KMS-11 (cell line): ENCODE measurements around the gene TYMP.

Source experiments
- H2AFZ ChIP-seq: fragments of 200-600 bp; sonication (generic); 2 replicates; pipeline ENCODE4 v1.6.1; 2016; ENCODE audit warnings: antibody characterized with exemption, mixed run types, low read depth
- H3K27ac ChIP-seq: fragments of 200-600 bp; sonication (generic); 2 replicates; pipeline ENCODE4 v1.6.1; 2016; ENCODE audit warnings: mild to moderate bottlenecking, mixed run types
- H3K27me3 ChIP-seq: fragments of 200-600 bp; sonication (generic); 2 replicates; pipeline ENCODE4 v1.6.1; 2017; ENCODE audit warnings: mild to moderate bottlenecking, low read depth, mixed run types, moderate library complexity; ENCODE audit not compliant: insufficient read depth
- H3K36me3 ChIP-seq: fragments of 200-600 bp; sonication (generic); 2 replicates; pipeline ENCODE4 v1.6.1; 2017; ENCODE audit warnings: mild to moderate bottlenecking, mixed run types; ENCODE audit not compliant: insufficient read depth
- H3K4me1 ChIP-seq: fragments of 200-600 bp; sonication (generic); 2 replicates; pipeline ENCODE4 v1.6.1; 2016; ENCODE audit warnings: mild to moderate bottlenecking, low read depth, mixed run types; ENCODE audit not compliant: poor library complexity, severe bottlenecking
- H3K4me2 ChIP-seq: fragments of 200-600 bp; sonication (generic); 2 replicates; pipeline ENCODE4 v1.7.0; 2016; ENCODE audit warnings: mild to moderate bottlenecking, mixed run types
- H3K4me3 ChIP-seq: fragments of 200-600 bp; sonication (generic); IDR thresholded peaks from 2 replicates; pipeline ENCODE4 v1.6.1; 2017; ENCODE audit warnings: low read depth, low read length, mixed read lengths; ENCODE audit not compliant: insufficient read depth
- H3K79me2 ChIP-seq: fragments of 200-600 bp; sonication (generic); 2 replicates; pipeline ENCODE4 v1.6.1; 2016; ENCODE audit warnings: low read depth, mixed run types; ENCODE audit not compliant: insufficient read depth
- H3K9ac ChIP-seq: fragments of 200-600 bp; sonication (generic); 2 replicates; pipeline ENCODE4 v1.6.1; 2016; ENCODE audit warnings: mild to moderate bottlenecking, mixed run types
- H4K20me1 ChIP-seq: fragments of 200-600 bp; sonication (generic); 2 replicates; pipeline ENCODE4 v1.6.1; 2016; ENCODE audit warnings: mild to moderate bottlenecking, mixed run types; ENCODE audit not compliant: insufficient read depth
- CTCF ChIP-seq: fragments of 200-600 bp; sonication (generic); conservative IDR thresholded peaks from 2 replicates; pipeline ENCODE4 v1.6.1; 2017; ENCODE audit warnings: low read depth, mild to moderate bottlenecking, antibody characterized with exemption, low read length, moderate library complexity, mixed read lengths

Gene TYMP

GRCh38 chr22:50483977-50484853 lies 45.6 kb downstream of the TYMP start:
- Histone ChIP-seq H3K27ac (no peak overlapping the region), H3K79me2 (no peaks in the 10 kb centered on the region), H3K27me3 (no peaks in the 10 kb centered on the region), H2AFZ (no peak overlapping the region), H3K4me3 (no peak overlapping the region), H3K4me1 (no peaks in the 10 kb centered on the region), H4K20me1 (no peaks in the 10 kb centered on the region), H3K9ac (no peak overlapping the region), H3K4me2 (no peak overlapping the region), H3K36me3 (no peaks in the 10 kb centered on the region)
- no peak for TF ChIP-seq CTCF

- no peaks in the 10 kb centered on the region for H3K36me3 ChIP-seq
- H3K27ac ChIP-seq, result no peak overlapping the region
- no peak overlapping the region for H2AFZ ChIP-seq
- H3K4me2 ChIP-seq, result no peak overlapping the region
- no peaks in the 10 kb centered on the region for H3K27me3 ChIP-seq
- H3K4me1 ChIP-seq, result no peaks in the 10 kb centered on the region
- no peaks in the 10 kb centered on the region for H4K20me1 ChIP-seq
- no peaks in the 10 kb centered on the region for H3K79me2 ChIP-seq
- no peak overlapping the region for H3K4me3 ChIP-seq
- H3K9ac ChIP-seq, result no peak overlapping the region
- TF ChIP-seq CTCF, result no peak
These were observed 46.3 kb downstream of the TYMP start for GRCh38 chr22:50483556-50483955.

- Histone ChIP-seq H3K27ac (no peak overlapping the region), H4K20me1 (no peaks in the 10 kb centered on the region), H3K4me3 (no peak overlapping the region), H3K9ac (no peak overlapping the region), H3K36me3 (no peaks in the 10 kb centered on the region), H3K79me2 (no peaks in the 10 kb centered on the region), H3K27me3 (no peaks in the 10 kb centered on the region), H3K4me2 (no peak overlapping the region), H2AFZ (no peak overlapping the region), H3K4me1 (no peaks in the 10 kb centered on the region)
- no peak for TF ChIP-seq CTCF
These were observed 46.7 kb downstream of the TYMP start for GRCh38 chr22:50483106-50483505.

- Histone ChIP-seq H3K9ac (peak overlapping the region; percentile 38; the same call in 1 of the 2 replicates), H3K27ac (no peak overlapping the region)
These were observed 47.4 kb downstream of the TYMP start for GRCh38 chr22:50482107-50483074.

More at GRCh38 chr22:50482107-50483074, 47.4 kb downstream of the TYMP start:
- Histone ChIP-seq H2AFZ (peak overlapping the region; percentile 42; the same call in 1 of the 2 replicates), H3K79me2 (no peaks in the 10 kb centered on the region), H3K4me1 (no peaks in the 10 kb centered on the region), H3K4me2 (peak overlapping the region; percentile 42; the same call in 1 of the 2 replicates), H3K4me3 (no peak overlapping the region), H3K36me3 (no peaks in the 10 kb centered on the region), H3K27me3 (no peaks in the 10 kb centered on the region), H4K20me1 (no peaks in the 10 kb centered on the region)
- TF ChIP-seq CTCF, result no peak
